ENCODE measurements around the gene LRRFIP1. TPM values are rescaled to one million over a fixed set of nuclear protein-coding genes. Genes with fewer than 3 reads are reported as not detected.

The LRRFIP1 gene
- total and polyA plus RNA-seq, 10 of the 15 experiments (the other 5 are each of a cell fraction or from before 2014, with no cell fraction given): 36.2 to 120 (median 74.3) TPM

- no peak overlapping the region for H2AFZ ChIP-seq (ENCODE audit: control insufficient read depth, low read depth, low read length)
- 2% methylated on average over 6 of the region's 6 CpGs for WGBS (ENCODE audit: insufficient coverage, insufficient replicate concordance, low lambda C conversion rate, missing lambda C conversion rate)
- POLR2A ChIA-PET: interaction anchor here (0.5 to 2.8 kb wide), 7 partner anchors 9 to 20 kb away, joined by 4 to 18 read pairs (median 7); no protein-coding TSS in a partner anchor
- in situ Hi-C loops (cut with MboI): no loop called here
- no peaks in the 10 kb centered on the region for H4K20me1 ChIP-seq (ENCODE audit: control insufficient read depth, insufficient read depth)
- H3K36me3 ChIP-seq (ENCODE audit: control insufficient read depth in 2 of 2, insufficient read depth in 2 of 2, low read length in 1 of 2): no peaks in the 10 kb centered on the region
- peak overlapping the region; percentile 88 for H3K4me2 ChIP-seq (ENCODE audit: control insufficient read depth, insufficient read depth)
- H3K79me2 ChIP-seq (ENCODE audit: control insufficient read depth, insufficient read depth, low read length): peaks cover 69% of the 10 kb centered on the region
- no peaks in the 10 kb centered on the region for H3K27me3 ChIP-seq (replicated peaks in 1 of 2; ENCODE audit: control insufficient read depth in 2 of 2, insufficient read depth in 2 of 2, low read length in 1 of 2)
- peak overlapping the region; percentile 90 for H3K4me3 ChIP-seq
- CTCF ChIA-PET: interaction anchor here (0.8 to 18.3 kb wide), 12 partner anchors 9 to 181 kb away, joined by 3 to 298 read pairs (median 4); no protein-coding TSS in a partner anchor
- H3K27ac ChIP-seq (ENCODE audit: control insufficient read depth, insufficient read depth): peak overlapping the region; percentile 90
- SMC1A ChIA-PET (ENCODE audit: uncharacterized antibody, unreplicated experiment): interaction anchor here (0.9 to 7.1 kb wide), 13 partner anchors 8 to 112 kb away, joined by 3 to 155 read pairs (median 5); no protein-coding TSS in a partner anchor
- H3K4me1 ChIP-seq (ENCODE audit: control insufficient read depth, insufficient read depth, low read length): peaks cover 16% of the 10 kb centered on the region
- H3K9ac ChIP-seq (ENCODE audit: control insufficient read depth, insufficient read depth, low read length): peak overlapping the region; percentile 93
- FAIRE-seq (no peak), DNase-seq (ENCODE audit: low read depth, low spot score) (no peak), ATAC-seq (no peak)
- peak; percentile 96 for TF ChIP-seq WRNIP1 (IDR thresholded peaks at IDR 0.05; ENCODE audit: borderline replicate concordance, low read depth, low read length)
- TF ChIP-seq BCL3 (IDR thresholded peaks at IDR 0.05; ENCODE audit: borderline replicate concordance, insufficient read depth, low read depth, low read length, poor library complexity, severe bottlenecking): no peak
- RAD21 ChIA-PET (ENCODE audit: unreplicated experiment): interaction anchor here (0.5 to 13.1 kb wide), 12 partner anchors 7 to 197 kb away, joined by 3 to 209 read pairs (median 4); no protein-coding TSS in a partner anchor
- no TSS peak for BruUV-seq (replicated peaks)
- no peaks in the 10 kb centered on the region for H3K9me3 ChIP-seq (replicated peaks; ENCODE audit: control insufficient read depth, insufficient read depth, low read length)
- intact Hi-C loops (cut with micrococcal nuclease; ENCODE audit: unreplicated experiment): loop anchor here (10.0 kb wide), 2 partner anchors 371 to 1149 kb away; partner anchors contain the start of gene SCLY
Measured at GRCh38 chr2:237693291-237693994, 66.1 kb downstream of the LRRFIP1 start.

Data from GM12878 (cell line).